SKM-1 treated with dmso at 0.1 percent for 144 hours (cell line): ENCODE measurements around the gene GPC6.
"Not testable (repeated sequence)": the region's sequence is repeated elsewhere in the genome, so short reads cannot be mapped to it uniquely, and the experiment has no call there.

Experiments used
- DNase-seq: peaks from one replicate; lab custom pipeline; 2025; ENCODE audit not compliant: unreplicated experiment; lab: John Stamatoyannopoulos, UW

GPC6 gene

DNA sequence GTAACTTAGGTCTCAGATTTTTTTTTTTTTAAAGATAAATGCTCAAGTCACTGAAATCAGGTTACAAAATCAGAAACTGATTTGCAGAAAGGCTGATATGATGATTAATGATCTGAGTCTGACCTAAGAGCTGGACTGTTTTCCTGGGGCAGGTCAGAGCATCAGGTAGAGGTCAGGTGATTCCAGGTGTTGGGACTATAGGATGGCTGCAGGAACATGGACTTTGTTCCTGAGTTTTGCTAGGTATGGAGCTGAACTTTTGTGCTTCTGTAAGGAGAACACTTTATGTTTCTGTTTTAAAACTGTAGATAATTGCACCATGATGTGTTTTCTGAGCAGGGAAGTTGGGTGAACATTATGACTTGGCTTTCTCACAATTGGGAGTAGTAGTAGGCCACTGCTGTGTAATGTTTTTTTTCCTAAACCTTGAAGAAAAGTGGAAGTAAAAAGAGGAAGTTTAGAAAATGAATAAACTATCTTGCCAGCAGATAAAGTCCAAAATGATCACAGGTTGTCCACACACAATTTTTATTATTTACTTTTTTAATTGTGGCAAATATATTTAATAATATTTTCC is 955.7 kb downstream of the GPC6 start:
- peak; percentile 87 for DNase-seq

- no peak for DNase-seq
Observed at GRCh38 chr13:94186470-94186869, 959.9 kb downstream of the GPC6 start.

DNA sequence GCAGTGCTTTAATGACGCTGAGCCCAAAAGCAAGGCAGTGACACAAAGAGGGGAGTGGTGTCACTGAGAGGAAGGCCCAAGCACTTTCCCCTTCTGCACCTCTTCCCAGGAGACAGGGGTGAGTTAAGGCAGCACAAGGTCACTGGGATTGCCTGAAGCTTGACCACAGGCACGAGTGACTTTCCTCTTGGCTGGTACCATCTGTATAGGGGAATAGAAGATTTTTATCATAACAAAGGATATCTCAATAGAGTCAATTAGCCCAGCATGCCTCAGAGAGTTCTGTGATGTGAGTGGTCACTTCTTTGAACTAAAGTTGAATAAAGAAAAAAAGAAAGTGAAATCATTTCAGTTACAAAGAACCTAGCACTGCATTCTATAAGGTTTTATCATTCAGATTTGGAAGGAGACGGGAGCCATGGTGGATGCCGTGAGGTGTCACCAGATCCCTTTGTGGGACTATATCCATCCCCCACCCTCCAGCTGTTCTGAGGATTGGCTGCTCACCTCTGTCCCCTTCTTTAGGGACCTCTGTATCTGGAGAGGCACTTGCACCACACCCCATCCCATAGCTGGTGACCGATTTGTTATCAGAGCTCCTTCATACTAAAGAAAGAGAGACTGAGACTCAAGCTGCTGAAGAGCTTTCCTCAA is 961.7 kb downstream of the GPC6 start:
- no peak for DNase-seq

GRCh38 chr13:94192431-94192975 is 965.9 kb downstream of the GPC6 start:
- peak; percentile 6 for DNase-seq

DNA sequence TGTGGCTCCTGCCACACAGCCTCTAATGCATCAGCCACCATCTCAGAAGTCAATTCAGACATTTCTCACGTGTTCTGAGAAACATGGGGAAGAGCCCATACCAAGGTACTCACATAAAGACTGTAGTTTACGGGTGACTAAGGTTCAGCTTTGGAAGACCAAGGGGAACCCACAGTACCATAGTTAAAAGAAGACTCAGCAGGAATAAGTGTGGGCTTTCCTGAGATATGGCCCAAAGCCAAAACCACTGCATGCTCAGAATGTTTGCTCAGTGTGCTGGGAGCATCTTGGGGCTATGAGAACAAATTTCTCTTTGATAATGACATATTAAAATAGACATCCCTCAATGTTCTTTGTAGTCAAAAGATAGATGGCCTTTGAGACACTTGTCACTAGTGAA is 969.1 kb downstream of the GPC6 start:
- no peak for DNase-seq

- DNase-seq: no peak
Observed at GRCh38 chr13:94196413-94196812, 969.8 kb downstream of the GPC6 start.

GRCh38 chr13:94198681-94199080 is 972.1 kb downstream of the GPC6 start:
- no peak for DNase-seq

- DNase-seq: no peak
Observed at GRCh38 chr13:94199135-94199534, 972.5 kb downstream of the GPC6 start.

DNA sequence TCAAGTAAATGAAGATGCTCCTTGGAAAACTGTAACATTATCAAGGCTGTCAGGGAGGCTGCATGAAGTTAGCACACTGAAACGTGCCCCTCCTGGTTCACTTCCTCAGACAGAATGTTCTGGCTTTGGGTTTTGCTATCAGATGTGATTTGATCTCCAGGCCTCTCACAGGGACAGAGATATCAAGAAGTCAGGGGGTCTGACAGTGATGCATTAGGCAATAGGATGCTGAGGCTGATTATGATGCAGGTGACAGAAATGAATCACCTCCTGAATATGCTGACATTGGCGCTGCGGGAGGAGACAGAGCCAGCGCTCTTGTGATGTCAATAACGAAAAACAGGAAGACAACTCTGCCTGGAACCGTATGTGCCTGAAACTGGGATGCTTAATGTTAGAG is 974.4 kb downstream of the GPC6 start:
- no peak for DNase-seq

DNA sequence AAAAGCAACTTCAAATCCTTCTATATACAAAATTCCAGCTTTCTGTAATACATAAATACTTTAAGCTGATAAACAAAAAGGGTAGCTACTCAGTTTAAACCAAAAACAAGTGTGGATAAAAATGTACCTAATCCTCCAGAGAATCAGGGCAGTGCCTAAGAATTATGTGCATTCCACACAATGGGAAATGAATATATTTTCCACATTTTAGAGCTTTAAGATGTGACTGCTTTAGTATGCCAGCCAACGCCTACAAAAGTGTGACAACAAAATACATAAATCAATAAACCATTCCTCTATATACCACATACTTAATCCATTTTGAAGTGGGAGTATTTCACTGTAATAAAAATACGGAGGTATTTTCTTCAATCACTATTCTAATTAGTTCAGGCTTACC is 977.6 kb downstream of the GPC6 start:
- no peak for DNase-seq

GRCh38 chr13:94204946-94205345 is 978.3 kb downstream of the GPC6 start:
- DNase-seq: no peak

GRCh38 chr13:94205896-94206295 is 979.3 kb downstream of the GPC6 start:
- no peak for DNase-seq

DNA sequence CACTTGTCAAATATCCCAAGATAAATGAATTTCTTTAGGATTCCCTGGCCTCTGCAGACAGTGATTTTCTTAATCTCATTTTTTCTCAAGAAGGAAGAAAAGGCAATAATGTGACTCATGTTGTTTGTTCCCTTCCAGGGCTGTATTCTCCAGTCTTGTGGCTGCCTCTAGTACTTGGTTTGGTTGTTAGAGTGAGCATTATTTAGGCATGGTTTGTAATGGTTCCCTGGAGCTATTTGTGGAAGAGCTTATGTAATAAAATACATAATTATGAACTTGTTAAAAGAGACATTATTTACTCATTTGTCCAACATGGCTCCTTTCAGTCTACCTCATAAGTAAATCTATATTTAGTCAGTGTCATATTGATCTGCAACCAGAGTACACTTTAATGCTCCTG is 982.5 kb downstream of the GPC6 start:
- DNase-seq: no peak

DNA sequence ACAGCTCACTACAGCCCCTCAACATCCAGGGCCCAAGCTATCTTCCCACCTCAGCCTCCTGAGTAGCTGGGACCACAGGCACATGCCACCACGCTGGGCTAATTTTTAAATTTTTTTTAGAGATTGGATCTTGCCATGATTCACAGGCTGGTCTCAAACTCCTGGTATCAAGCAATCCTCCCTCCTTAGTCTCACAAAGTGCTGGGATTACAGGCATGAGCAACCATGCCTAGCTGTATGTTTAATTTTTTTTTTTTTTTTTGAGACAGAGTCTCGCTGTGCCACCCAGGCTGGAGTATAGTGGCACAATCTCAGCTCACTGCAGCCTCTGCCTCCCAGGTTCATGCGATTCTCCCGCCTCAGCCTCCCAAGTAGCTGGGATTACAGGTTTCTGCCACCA is 983.3 kb downstream of the GPC6 start:
- not testable (repeated sequence) for DNase-seq

GRCh38 chr13:94210816-94211215 is 984.2 kb downstream of the GPC6 start:
- DNase-seq: no peak

- DNase-seq: no peak
Observed at GRCh38 chr13:94212196-94212595, 985.6 kb downstream of the GPC6 start.

GRCh38 chr13:94214121-94214520 is 987.5 kb downstream of the GPC6 start:
- DNase-seq: no peak

- DNase-seq: no peak
Observed at GRCh38 chr13:94214975-94215374, 988.4 kb downstream of the GPC6 start.

DNA sequence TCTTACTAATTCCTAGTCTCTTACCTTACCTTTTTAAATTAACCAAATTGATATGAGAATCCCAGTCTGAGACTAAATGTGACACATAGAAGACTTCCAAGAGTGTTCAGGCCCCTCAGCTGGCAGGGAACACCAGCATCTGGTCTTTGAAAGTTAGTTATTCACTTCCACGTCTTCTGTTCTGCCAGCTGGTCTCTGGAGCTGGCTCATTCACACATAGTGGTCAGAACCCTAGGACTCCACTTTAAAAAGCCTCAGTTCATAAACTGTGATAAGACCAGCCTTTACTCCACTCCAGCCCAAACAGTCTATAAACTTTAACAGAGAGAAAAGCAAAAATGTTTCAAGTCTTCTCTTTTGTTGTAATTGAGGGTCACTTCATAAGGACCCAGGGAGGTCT is 989.9 kb downstream of the GPC6 start:
- DNase-seq: no peak

DNA sequence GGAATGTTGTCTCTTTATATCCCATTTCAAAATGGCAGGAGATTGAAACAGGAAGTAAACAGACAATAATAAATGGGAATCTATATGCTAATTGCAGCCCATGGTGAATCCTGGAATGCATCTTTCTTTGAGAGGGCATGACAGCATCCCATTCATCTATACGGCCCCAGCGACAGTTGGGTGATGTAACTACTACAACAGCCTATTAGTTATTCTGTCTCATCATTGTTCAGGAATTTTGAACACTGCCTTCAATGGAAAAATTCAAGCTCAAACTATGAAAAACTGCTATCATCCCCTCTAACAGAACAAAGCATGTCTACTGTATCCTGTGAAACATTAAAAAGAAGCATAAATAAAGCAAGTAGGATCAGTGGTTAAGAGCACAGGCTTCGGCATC is 990.8 kb downstream of the GPC6 start:
- DNase-seq: no peak

- DNase-seq: no peak
Observed at GRCh38 chr13:94218537-94218936, 991.9 kb downstream of the GPC6 start.

DNA sequence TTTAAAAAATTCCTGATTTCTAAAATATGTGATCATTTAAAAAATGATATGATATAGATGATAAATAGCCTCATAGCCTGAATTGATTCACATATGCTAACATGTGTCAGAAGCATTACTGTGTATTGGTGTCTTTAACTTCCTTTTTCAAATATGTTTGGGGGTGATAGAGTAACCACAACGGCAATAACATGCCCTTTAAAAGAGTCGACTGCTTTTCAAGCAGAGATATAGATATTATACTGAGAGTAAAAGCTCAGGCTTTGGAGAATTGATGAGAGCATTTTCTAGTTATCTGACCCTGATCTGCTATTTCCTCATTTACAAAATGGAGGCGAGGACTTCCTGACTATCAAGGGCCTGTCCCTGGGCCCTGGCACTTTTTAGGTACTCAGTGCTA is 992.3 kb downstream of the GPC6 start:
- no peak for DNase-seq

DNA sequence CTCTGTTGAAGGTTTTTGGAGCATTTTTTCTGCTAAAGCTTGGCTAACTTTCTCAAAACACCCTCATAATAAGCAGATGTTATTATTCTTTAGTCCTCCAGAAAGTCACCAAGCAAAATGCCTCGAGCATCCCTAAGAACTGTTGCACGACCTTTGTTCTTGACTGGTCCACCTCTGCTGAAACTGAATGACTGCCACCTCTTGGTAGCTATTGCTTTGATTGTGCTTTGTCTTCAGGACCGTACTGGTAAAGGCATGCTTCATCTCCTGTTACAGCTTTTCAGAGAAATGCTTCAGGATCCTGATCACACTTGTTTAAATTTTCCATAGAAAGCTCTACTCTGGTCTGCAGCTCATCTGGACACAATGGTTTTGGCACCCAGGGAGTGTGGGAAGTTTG is 998.1 kb downstream of the GPC6 start:
- no peak for DNase-seq
